AG09319 (cell line): ENCODE data around the gene LRRC8D.
"Not testable (repeated sequence)": the region's sequence is repeated elsewhere in the genome, so short reads cannot be mapped to it uniquely, and the experiment has no call there.

ENCODE experiments used
- DNase-seq: peaks from one replicate; pipeline ENCODE4 v3.0.0-alpha.2; 2010; ENCODE audit warnings: low read depth; ENCODE audit errors: extremely low read depth
- TF ChIP-seq, protein P1 (sequence below): IDR thresholded peaks from 2 replicates; pipeline ENCODE4 v1.5.1; 2011; ENCODE audit warnings: low read depth, mild to moderate bottlenecking, inconsistent platforms, low read length, moderate library complexity

The LRRC8D gene

DNA sequence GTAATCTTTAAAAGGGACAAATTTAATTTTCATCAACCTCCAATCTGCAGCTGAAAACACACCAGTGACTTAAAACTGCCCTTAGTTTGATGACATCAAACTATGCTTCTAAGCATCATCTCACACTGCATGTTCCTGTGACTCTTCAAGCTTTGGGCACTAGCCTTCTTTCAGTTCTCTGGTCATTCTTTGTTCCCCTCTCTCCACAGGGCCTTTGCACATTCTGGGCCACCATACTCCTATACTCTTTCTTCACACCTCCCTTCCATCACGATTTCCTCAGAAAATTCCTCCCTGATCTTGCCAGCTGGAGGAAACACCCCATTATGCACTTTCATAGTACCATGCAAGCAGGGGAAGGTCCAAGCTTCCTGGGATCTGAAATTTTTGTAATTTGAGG lies 96.5 kb downstream of the LRRC8D start:
- TF ChIP-seq, protein P1, sequence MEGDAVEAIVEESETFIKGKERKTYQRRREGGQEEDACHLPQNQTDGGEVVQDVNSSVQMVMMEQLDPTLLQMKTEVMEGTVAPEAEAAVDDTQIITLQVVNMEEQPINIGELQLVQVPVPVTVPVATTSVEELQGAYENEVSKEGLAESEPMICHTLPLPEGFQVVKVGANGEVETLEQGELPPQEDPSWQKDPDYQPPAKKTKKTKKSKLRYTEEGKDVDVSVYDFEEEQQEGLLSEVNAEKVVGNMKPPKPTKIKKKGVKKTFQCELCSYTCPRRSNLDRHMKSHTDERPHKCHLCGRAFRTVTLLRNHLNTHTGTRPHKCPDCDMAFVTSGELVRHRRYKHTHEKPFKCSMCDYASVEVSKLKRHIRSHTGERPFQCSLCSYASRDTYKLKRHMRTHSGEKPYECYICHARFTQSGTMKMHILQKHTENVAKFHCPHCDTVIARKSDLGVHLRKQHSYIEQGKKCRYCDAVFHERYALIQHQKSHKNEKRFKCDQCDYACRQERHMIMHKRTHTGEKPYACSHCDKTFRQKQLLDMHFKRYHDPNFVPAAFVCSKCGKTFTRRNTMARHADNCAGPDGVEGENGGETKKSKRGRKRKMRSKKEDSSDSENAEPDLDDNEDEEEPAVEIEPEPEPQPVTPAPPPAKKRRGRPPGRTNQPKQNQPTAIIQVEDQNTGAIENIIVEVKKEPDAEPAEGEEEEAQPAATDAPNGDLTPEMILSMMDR, result no peak
- no peak for DNase-seq

DNA sequence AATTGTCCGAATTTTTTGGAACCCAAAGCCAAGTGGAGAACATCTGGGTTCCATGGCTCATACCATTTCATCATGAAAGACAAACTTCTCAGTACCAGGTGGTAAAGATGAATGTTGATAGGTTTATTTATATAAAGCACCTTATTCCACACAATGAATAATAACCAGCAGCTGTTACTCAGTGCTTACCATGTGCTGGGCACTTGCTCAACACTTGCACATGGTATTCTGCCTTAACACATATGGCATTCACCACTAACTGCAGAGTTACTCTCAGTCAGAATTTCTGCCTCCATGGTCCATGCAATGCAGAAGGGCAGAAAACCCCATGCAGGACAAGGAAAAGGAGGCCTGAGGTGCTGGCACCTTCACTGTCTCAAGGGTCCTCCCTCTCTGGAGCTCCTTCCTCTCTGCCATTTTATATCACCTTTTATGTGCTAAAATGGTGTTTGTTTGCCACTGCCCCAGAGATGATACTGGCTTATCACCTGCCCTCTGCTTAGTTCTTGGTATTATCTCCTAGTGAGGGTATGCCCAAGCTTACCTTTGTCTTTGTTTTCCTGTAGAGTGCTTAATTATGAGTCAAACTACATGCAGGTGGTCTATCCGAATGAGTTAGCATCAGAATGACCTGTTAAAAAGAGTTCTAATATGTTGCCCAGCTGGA lies 97.4 kb downstream of the LRRC8D start:
- TF ChIP-seq, protein P1, result no peak
- no peak for DNase-seq

DNA sequence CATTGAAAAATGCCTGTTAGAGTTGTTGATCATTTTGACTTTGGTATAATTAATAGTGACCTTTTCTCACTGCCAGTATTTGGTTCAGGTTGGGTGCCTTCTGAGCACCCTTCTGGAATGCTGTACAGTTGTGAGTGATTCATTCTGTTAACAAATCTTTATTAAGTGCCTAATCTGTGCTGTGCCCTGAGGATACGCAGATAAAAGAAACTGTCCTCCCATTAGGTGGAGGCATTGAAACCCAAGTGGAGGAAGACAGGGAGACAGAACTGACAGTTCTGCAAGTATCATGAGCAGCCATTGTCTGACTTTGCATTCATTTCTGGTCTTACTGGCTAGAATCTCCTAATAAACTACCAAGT lies 97.9 kb downstream of the LRRC8D start:
- DNase-seq, result no peak
- TF ChIP-seq, protein P1, result no peak

DNA sequence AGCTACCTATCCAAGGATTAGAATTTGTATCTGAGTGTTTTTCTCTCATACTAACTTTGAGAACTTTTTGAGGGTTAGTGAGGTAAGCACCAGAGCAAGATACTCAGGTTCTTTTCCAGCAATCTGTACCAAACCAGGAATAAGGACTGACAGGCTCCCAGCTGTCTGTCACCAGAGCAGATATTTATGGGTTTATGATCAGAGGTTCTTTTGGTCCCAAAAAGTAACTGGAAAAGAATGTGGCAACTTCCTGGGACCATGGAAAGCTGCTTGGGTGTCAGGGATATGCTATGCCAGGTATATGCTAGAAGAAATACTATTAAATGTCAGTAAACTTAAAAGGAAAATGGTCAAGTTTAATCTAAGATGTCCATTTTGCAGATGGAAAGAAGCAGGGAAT lies 98.3 kb downstream of the LRRC8D start:
- DNase-seq, result no peak
- TF ChIP-seq, protein P1, result no peak

DNA sequence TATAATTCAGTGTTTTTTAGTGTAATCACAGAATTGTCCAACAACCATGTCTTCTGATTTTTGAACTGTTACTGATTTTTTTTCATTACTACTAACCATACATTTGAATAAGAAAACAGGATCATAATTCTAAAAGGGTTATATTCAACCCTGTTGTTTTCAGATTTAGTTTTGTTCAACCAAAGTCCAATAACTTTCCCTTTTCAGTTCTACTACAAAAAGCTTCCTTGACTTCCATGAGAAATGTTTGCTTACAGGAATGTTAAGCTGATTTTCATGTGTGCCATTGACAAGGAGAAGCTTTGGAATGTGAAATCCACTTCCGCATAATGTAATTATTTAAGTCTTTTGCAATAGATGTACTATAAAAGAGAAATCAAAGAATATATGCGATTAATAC lies 102.1 kb downstream of the LRRC8D start:
- DNase-seq, result no peak
- TF ChIP-seq, protein P1, result no peak

DNA sequence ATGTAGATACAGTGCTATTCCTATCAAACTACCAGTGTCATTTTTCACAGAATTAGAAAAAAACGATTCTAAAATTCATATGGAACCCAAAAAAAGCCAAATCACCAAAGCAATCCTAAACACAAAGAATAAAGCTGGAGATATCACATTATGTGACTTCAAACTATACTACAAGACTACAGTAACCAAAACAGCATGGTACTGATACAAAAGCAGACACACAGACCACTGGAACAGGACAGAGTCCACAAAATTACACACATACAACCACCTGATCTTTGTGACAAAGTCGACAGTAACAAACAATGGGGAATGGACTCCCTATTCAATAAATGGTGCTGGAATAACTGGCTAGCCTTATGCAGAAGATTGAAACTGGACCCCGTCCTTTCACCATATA lies 102.7 kb downstream of the LRRC8D start:
- DNase-seq, result no peak
- TF ChIP-seq, protein P1, result no peak

DNA sequence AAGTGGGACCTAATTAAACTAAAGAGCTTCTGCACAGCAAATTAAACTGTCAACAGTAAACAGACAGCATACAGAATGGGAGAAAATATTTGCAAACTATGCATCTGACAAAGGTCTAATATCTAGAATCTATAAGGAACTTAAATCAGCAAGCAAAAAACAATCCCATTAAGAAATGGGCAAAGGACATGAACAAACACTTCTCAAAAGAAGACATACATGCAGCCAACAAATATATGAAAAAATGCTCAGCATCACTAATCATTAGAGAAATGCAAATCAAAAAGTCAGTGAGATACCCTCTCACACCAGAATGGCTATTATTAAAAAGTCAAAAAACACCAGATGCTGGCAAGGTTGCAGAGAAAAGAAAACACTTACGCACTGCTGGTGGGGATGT lies 103.2 kb downstream of the LRRC8D start:
- not testable (repeated sequence) for DNase-seq

DNA sequence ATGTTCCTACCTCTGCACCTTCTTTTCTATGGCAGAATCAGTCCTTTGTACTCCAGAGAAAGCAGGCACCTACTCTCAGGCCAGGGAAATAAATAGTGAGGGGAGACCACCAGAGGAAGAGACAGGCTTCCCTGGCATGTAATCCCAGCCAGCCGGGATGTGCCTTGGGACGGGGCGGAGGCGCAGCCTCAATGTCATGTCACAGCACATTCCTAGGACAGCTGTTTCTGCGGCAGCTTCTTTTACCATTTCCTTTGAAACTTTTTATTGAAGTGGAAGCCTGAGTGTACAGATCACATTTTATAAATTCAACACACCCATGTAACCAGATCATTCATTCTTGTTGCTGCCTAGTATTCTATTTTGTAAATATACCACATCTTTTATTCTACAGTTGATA lies 106.2 kb downstream of the LRRC8D start:
- DNase-seq, result no peak
- TF ChIP-seq, protein P1, result no peak
